Measurements from ENCODE around the gene TDRD9.

GRCh38 chr14:103894034-103894722 lies 34.1 kb upstream of the TDRD9 start:
- TF ChIP-seq CTCF (IDR thresholded peaks at IDR 0.05; ENCODE audit: low read length) (no peak), EZH2phosphoT487 (IDR thresholded peaks at IDR 0.05; ENCODE audit: low read length) (no peak), EZH2 (optimal IDR thresholded peaks at IDR 0.05; ENCODE audit: low read depth, low read length) (no peak)

Data from MM.1S (cell line).